Measurements from ENCODE around the gene ARPC2. TPM values are rescaled to one million over a fixed set of nuclear protein-coding genes. Genes with fewer than 3 reads are reported as not detected.

Gene ARPC2
- total RNA-seq, 1 experiment from 2014 or later = 187 TPM

GRCh38 chr2:218214116-218214515 is 2.9 kb upstream of the ARPC2 start:
- Histone ChIP-seq H3K79me2 (ENCODE audit: insufficient read depth, low read length) (peaks cover 20% of the 10 kb centered on the region), H2AFZ (ENCODE audit: low read depth, low read length, poor library complexity, severe bottlenecking) (no peak overlapping the region), H3K4me1 (ENCODE audit: control insufficient read depth in 1 of 2, insufficient read depth in 2 of 2, low read length in 2 of 2) (peaks cover 6 to 20% of the 10 kb centered on the region in 2 experiments), H3K9ac (ENCODE audit: low read length) (no peak overlapping the region), H3K4me2 (ENCODE audit: low read length) (no peak overlapping the region), H3K9me2 (ENCODE audit: insufficient read depth) (no peaks in the 10 kb centered on the region), H3K36me3 (ENCODE audit: control insufficient read depth in 1 of 2, insufficient read depth in 2 of 2, low read length in 2 of 2) (no peaks in the 10 kb centered on the region), H3K9me3 (ENCODE audit: control insufficient read depth in 1 of 2, insufficient read depth in 1 of 2, low read depth in 1 of 2, low read length in 2 of 2) (0 out of 4 replicates have a peak, but pooled peaks cover 0 to 3% of the 10 kb centered on the region in 2 experiments), H4K20me1 (ENCODE audit: insufficient read depth) (no peaks in the 10 kb centered on the region), H3K27ac (ENCODE audit: low read depth, low read length) (no peak overlapping the region), H3K27me3 (ENCODE audit: insufficient read depth, low read length) (no peaks in the 10 kb centered on the region), H3K4me3 (replicated peaks in 1 of 2; ENCODE audit: low read depth in 1 of 2, low read length in 2 of 2) (no peak overlapping the region)
- DNase-seq (ENCODE audit: low read depth, low spot score) (no peak), ATAC-seq (no peak)
- RAD21 ChIA-PET (ENCODE audit: low non-redundant PET in 1 of 2, low total read pairs in 2 of 2, uncharacterized antibody in 2 of 2, unreplicated experiment in 2 of 2) = no interaction called here
- intact Hi-C loops (cut with micrococcal nuclease) = no loop called here
- POLR2A ChIA-PET = no interaction called here
- CTCF ChIA-PET = no interaction called here
- no TSS peak for BruUV-seq (replicated peaks)
- no peak for TF ChIP-seq ELF1 (IDR thresholded peaks at IDR 0.05; ENCODE audit: borderline replicate concordance, low read depth)
- TF ChIP-seq CTCF (IDR thresholded peaks at IDR 0.05 in 2 of 3, conservative IDR thresholded peaks at IDR 0.05 in 1 of 3; ENCODE audit: borderline replicate concordance in 1 of 3, insufficient read depth in 1 of 3, low read depth in 2 of 3, low read length in 2 of 3) = no peak

- Histone ChIP-seq H4K20me1 (ENCODE audit: insufficient read depth) (peaks cover 8% of the 10 kb centered on the region; the same call in 1 of the 2 replicates), H3K9ac (ENCODE audit: low read length) (peak overlapping the region; percentile 92), H3K4me2 (ENCODE audit: low read length) (peak overlapping the region; percentile 87), H3K27me3 (ENCODE audit: insufficient read depth, low read length) (no peaks in the 10 kb centered on the region), H3K9me2 (ENCODE audit: insufficient read depth) (no peaks in the 10 kb centered on the region), H3K79me2 (ENCODE audit: insufficient read depth, low read length) (peaks cover 42% of the 10 kb centered on the region), H3K4me1 (ENCODE audit: control insufficient read depth in 1 of 2, insufficient read depth in 2 of 2, low read length in 2 of 2) (peaks cover 12 to 26% of the 10 kb centered on the region in 2 experiments), H3K27ac (ENCODE audit: low read depth, low read length) (peak overlapping the region; percentile 71), H3K9me3 (ENCODE audit: control insufficient read depth in 1 of 2, insufficient read depth in 1 of 2, low read depth in 1 of 2, low read length in 2 of 2) (no peaks in the 10 kb centered on the region), H3K36me3 (ENCODE audit: control insufficient read depth in 1 of 2, insufficient read depth in 2 of 2, low read length in 2 of 2) (peaks cover 0 to 10% of the 10 kb centered on the region in 2 experiments; a peak in 2 of 4 replicates), H3K4me3 (replicated peaks in 1 of 2; ENCODE audit: low read depth in 1 of 2, low read length in 2 of 2) (peak overlapping the region; percentile 83 to 89), H2AFZ (ENCODE audit: low read depth, low read length, poor library complexity, severe bottlenecking) (peak overlapping the region; percentile 67)
- TSS peak; percentile 86 for BruUV-seq (replicated peaks)
- ChIA-PET CTCF (interaction anchor here (1.0 to 1.5 kb wide), 2 partner anchors 15 to 54 kb away, joined by 3 to 4 read pairs; partner anchors contain the start of genes AAMP and PNKD), POLR2A (interaction anchor here (2.0 kb wide), 1 partner anchor 15 kb away, joined by 5 read pairs; no protein-coding TSS in a partner anchor), RAD21 (ENCODE audit: low non-redundant PET in 1 of 2, low total read pairs in 2 of 2, uncharacterized antibody in 2 of 2, unreplicated experiment in 2 of 2) (no interaction called here)
- DNase-seq (ENCODE audit: low read depth, low spot score) (no peak), ATAC-seq (no peak)
- intact Hi-C loops (cut with micrococcal nuclease) = no loop called here
- no peak for TF ChIP-seq CBX3 (IDR thresholded peaks at IDR 0.05; ENCODE audit: low read depth)
- TF ChIP-seq ZFX (IDR thresholded peaks at IDR 0.05) = no peak
- TF ChIP-seq JUND (IDR thresholded peaks at IDR 0.05) = no peak
- no peak for TF ChIP-seq ZBTB33 (IDR thresholded peaks at IDR 0.05; ENCODE audit: extremely low read depth, insufficient replicate concordance, low read length)
- TF ChIP-seq MAX (IDR thresholded peaks at IDR 0.05) = no peak
- TF ChIP-seq TCF7L2 (IDR thresholded peaks at IDR 0.05; ENCODE audit: borderline replicate concordance, extremely low read depth, insufficient read depth, insufficient read length) = no peak
- no peak for TF ChIP-seq EGR1 (IDR thresholded peaks at IDR 0.05; ENCODE audit: low read depth)
- no peak for TF ChIP-seq CTCF (IDR thresholded peaks at IDR 0.05 in 2 of 3, conservative IDR thresholded peaks at IDR 0.05 in 1 of 3; ENCODE audit: borderline replicate concordance in 1 of 3, insufficient read depth in 1 of 3, low read depth in 2 of 3, low read length in 2 of 3)
- TF ChIP-seq ATF3 (IDR thresholded peaks at IDR 0.05) = no peak
- TF ChIP-seq SRF (IDR thresholded peaks at IDR 0.05; ENCODE audit: low read depth) = no peak
- TF ChIP-seq EZH2 (IDR thresholded peaks at IDR 0.05) = no peak
- no peak for TF ChIP-seq POLR2AphosphoS5 (IDR thresholded peaks at IDR 0.05; ENCODE audit: low read depth, low read length)
- TF ChIP-seq ELF1 (IDR thresholded peaks at IDR 0.05; ENCODE audit: borderline replicate concordance, low read depth) = no peak
Observed at GRCh38 chr2:218216336-218216673, 684 bp upstream of the ARPC2 start.

All from HCT116 (cell line).